Measurements from ENCODE around the gene E4F1.

Gene E4F1

DNA sequence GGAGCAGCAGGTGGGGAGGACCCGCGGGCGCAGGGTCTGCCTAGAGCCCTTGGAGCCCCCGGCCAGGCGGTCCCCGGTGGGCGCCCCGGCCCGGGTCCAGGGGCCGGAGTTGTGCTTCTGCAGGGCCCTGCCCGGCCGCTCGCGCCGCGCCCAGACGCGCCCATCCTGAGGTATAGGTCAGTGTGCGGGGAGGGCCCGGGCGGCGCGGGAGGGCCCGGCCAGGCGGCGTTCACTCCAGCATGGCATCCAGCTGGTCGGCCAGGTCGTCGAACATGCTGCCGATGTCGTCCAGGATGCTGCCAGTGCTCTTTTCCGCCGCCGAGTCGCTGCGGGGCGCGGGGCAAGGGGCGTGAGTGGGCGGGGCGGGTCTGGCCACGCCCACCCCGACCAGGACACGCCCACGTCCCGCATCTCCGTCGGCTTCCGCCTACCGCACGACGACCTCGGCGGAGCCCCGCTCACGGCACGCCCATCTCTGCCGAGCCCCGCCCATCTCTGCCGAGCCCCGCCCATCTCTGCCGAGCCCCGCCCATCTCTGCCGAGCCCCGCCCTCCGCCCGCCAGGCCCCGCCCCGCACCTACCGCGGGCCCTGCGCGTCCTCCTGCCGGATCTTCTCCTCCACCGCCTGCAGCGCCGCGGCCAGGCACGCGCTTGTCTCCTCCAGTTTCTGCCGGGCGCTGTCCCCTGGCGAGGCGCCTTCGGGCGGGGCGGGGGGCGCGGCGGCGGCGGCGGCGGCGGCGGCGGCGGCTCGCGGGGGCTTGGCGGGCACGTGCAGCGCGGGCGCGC is 44.9 kb upstream of the E4F1 start:
- Histone ChIP-seq H3K27ac (ENCODE audit: low read depth, low read length) (no peak overlapping the region), H3K4me3 (ENCODE audit: low read length) (no peak overlapping the region), H3K4me2 (ENCODE audit: low read length) (no peak overlapping the region), H3K36me3 (ENCODE audit: control insufficient read depth, low read length) (peaks cover 52% of the 10 kb centered on the region), H3K27me3 (ENCODE audit: control insufficient read depth, low read length) (no peaks in the 10 kb centered on the region), H3F3A (ENCODE audit: control insufficient read depth, insufficient read depth) (no peaks in the 10 kb centered on the region), H4K20me1 (ENCODE audit: control insufficient read depth, insufficient read depth, low read depth, low read length) (no peaks in the 10 kb centered on the region), H3K4me1 (ENCODE audit: control insufficient read depth, low read length) (0 out of 2 replicates have a peak, but pooled peaks cover 1% of the 10 kb centered on the region), H3K9me3 (ENCODE audit: control insufficient read depth, insufficient read depth, low read length) (no peaks in the 10 kb centered on the region), H3K79me2 (ENCODE audit: control insufficient read depth, low read length) (no peaks in the 10 kb centered on the region), H3K9me2 (replicated peaks; ENCODE audit: control insufficient read depth, low read length) (no peaks in the 10 kb centered on the region)
- TF ChIP-seq EZH2phosphoT487 (IDR thresholded peaks at IDR 0.05; ENCODE audit: borderline replicate concordance, low read length), result no peak
- TF ChIP-seq, protein P1, sequence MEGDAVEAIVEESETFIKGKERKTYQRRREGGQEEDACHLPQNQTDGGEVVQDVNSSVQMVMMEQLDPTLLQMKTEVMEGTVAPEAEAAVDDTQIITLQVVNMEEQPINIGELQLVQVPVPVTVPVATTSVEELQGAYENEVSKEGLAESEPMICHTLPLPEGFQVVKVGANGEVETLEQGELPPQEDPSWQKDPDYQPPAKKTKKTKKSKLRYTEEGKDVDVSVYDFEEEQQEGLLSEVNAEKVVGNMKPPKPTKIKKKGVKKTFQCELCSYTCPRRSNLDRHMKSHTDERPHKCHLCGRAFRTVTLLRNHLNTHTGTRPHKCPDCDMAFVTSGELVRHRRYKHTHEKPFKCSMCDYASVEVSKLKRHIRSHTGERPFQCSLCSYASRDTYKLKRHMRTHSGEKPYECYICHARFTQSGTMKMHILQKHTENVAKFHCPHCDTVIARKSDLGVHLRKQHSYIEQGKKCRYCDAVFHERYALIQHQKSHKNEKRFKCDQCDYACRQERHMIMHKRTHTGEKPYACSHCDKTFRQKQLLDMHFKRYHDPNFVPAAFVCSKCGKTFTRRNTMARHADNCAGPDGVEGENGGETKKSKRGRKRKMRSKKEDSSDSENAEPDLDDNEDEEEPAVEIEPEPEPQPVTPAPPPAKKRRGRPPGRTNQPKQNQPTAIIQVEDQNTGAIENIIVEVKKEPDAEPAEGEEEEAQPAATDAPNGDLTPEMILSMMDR (IDR thresholded peaks at IDR 0.05; ENCODE audit: low read depth, low read length, poor library complexity, severe bottlenecking), result no peak

GRCh38 chr16:2179107-2179501 is 44.3 kb upstream of the E4F1 start:
- H3K27me3 ChIP-seq (ENCODE audit: control insufficient read depth, low read length), result no peaks in the 10 kb centered on the region
- H3K4me3 ChIP-seq (ENCODE audit: low read length), result no peak overlapping the region
- 0 out of 2 replicates have a peak, but pooled peaks cover 2% of the 10 kb centered on the region for H3K4me1 ChIP-seq (ENCODE audit: control insufficient read depth, low read length)
- H3K27ac ChIP-seq (ENCODE audit: low read depth, low read length), result no peak overlapping the region
- H3K36me3 ChIP-seq (ENCODE audit: control insufficient read depth, low read length), result peaks cover 49% of the 10 kb centered on the region
- no peaks in the 10 kb centered on the region for H3F3A ChIP-seq (ENCODE audit: control insufficient read depth, insufficient read depth)
- no peaks in the 10 kb centered on the region for H3K9me2 ChIP-seq (replicated peaks; ENCODE audit: control insufficient read depth, low read length)
- no peak for TF ChIP-seq EZH2phosphoT487 (IDR thresholded peaks at IDR 0.05; ENCODE audit: borderline replicate concordance, low read length)
- TF ChIP-seq, protein P1 (IDR thresholded peaks at IDR 0.05; ENCODE audit: low read depth, low read length, poor library complexity, severe bottlenecking), result no peak
- H3K79me2 ChIP-seq (ENCODE audit: control insufficient read depth, low read length), result no peaks in the 10 kb centered on the region
- no peak overlapping the region for H3K4me2 ChIP-seq (ENCODE audit: low read length)
- H3K9me3 ChIP-seq (ENCODE audit: control insufficient read depth, insufficient read depth, low read length), result no peaks in the 10 kb centered on the region
- H4K20me1 ChIP-seq (ENCODE audit: control insufficient read depth, insufficient read depth, low read depth, low read length), result no peaks in the 10 kb centered on the region

- Histone ChIP-seq H4K20me1 (ENCODE audit: control insufficient read depth, insufficient read depth, low read depth, low read length) (no peaks in the 10 kb centered on the region), H3F3A (ENCODE audit: control insufficient read depth, insufficient read depth) (no peaks in the 10 kb centered on the region), H3K27me3 (ENCODE audit: control insufficient read depth, low read length) (no peaks in the 10 kb centered on the region), H3K27ac (ENCODE audit: low read depth, low read length) (no peak overlapping the region), H3K4me1 (ENCODE audit: control insufficient read depth, low read length) (0 out of 2 replicates have a peak, but pooled peaks cover 2% of the 10 kb centered on the region), H3K9me2 (replicated peaks; ENCODE audit: control insufficient read depth, low read length) (no peaks in the 10 kb centered on the region), H3K36me3 (ENCODE audit: control insufficient read depth, low read length) (peaks cover 44% of the 10 kb centered on the region), H3K4me2 (ENCODE audit: low read length) (no peak overlapping the region), H3K9me3 (ENCODE audit: control insufficient read depth, insufficient read depth, low read length) (no peaks in the 10 kb centered on the region), H3K79me2 (ENCODE audit: control insufficient read depth, low read length) (no peaks in the 10 kb centered on the region), H3K4me3 (ENCODE audit: low read length) (no peak overlapping the region)
- TF ChIP-seq, protein P1 (IDR thresholded peaks at IDR 0.05; ENCODE audit: low read depth, low read length, poor library complexity, severe bottlenecking), result no peak
- no peak for TF ChIP-seq EZH2phosphoT487 (IDR thresholded peaks at IDR 0.05; ENCODE audit: borderline replicate concordance, low read length)
Measured at GRCh38 chr16:2179576-2179975, 43.8 kb upstream of the E4F1 start.
